ENCODE measurements around the gene DNAJC24.
A peak's percentile ranks its signal among the peaks of the same experiment; 100 is the strongest.

DNAJC24 gene

DNA sequence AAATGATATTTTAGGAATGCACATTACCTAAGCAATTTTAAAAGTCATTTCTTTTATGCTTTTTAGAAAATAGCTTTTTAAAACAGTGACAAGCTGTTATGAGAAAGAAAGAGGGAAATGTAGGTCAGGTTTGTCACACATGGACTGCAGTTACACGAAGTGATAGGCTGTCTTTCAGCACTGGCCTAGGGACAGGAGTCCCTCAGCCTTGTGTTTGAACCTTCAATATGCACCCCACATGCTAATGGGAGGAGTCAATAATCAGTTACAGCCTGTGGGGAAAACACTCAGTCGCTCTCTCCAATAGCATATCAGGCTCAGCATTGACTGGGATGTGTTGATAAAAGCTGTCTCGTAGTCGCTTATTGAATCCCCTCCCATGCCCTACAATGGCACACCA is 45.8 kb downstream of the DNAJC24 start:
- DNase-seq = no peak

DNA sequence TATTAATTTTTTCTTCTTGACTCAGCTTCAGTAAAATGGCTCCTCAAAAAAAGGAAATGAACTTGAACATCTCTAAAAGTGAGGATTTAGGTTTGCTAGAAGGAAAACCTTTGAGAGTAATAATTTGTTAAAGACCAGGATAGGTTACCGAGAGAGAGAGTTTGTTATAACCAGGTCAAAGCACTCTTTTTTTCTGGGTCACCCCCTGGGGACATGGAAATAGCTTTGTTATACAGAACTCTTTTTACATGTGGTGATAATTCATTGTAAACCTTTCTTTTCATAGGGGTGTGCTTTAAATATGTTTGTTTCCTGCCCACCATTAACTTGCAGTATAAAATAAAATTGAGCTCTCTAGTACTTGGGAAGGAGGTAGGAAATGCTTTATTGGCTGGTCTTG is 47.7 kb downstream of the DNAJC24 start:
- DNase-seq = no peak

DNA sequence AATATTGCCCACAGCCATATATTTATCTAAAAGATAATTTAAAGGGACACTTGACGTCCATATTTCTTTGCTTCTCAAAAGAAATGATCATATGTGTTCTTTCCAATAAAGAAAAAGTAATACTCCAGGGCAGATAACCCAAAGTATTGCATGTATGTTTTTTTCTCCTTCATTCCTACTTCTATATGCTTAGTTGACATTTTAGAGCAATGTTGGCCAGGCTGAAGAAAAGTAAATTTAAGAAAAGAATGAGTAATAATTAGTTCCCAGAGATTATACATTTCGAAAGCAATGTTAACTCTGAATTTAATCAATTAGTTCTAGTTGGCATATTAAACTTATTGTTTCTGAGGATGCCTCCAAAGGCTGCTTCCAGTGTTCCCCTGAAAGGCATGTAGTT is 48.2 kb downstream of the DNAJC24 start:
- DNase-seq = no peak

DNA sequence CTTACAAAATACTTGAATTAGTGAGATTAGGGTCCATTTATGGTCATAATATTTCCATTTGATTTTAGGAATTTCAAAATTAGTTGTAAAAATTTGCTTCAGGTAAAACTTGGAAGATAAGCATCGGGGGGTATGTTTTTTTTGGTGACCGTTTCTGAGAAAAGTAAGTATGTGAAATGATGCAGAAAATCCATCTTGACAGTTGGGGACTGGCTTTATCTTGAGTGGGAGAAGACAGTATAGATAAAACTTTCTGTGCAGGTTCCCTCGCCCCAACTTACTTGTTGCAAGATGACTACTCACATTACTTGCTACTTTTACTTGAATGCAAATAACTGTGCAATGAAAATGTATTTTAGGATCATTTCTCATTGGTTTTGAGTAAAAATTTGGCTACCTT is 49.5 kb downstream of the DNAJC24 start:
- no peak for DNase-seq

DNA sequence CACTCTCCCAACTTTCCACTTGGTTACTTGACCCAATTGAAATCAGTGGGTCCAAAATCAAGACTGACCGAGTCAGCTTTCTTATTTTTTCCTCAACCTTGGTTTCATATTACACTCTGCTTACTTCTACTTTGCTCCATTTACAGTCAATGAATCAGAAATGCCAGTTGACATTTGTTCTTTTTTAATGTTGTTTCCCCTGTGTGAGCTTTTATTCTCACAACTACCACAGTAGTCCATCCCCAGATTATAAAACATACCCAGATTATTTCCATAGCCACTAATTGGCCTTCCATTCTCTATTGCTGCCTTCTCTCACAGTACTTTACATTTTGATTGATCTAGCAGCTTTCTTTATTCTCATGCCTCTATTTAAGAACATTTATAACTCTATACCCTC is 50.0 kb downstream of the DNAJC24 start:
- DNase-seq = no peak

DNA sequence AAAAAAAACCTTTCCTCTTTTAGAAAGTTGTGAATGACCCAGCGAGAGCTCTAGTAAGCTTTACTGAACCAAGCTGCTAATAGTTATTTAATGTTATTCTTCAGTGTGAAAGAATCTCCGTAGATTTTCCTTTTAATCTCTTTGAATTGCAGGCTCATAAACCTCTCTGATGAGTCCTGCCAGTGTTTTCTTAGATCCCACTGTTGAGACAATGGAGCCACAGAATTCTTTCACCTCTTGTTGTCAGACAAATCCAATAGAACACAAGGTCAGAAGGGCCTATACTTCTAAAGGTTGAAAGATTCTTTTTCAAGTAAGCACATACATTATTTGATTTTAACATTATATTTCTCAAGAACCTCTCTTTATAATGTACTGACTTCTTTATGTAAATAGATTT is 52.2 kb downstream of the DNAJC24 start:
- no peak for DNase-seq

DNA sequence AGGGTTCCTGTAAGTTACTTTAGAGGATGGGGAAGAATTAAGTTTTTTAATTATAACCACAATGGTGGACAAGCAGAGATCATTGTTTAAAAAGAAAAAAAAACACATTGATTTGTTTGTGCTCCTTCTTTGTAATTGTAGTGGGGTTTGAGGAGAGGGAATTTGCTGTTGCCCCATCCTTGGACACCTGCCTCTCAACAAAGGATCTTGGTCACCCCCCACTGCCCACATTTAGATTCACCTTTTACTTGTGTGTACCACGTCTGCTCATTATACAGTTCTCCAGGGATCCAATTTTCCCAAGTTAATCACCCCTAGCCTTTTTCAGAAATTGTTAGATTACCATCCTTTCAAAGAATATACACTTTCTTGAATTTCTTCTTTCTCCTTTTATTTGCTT is 53.0 kb downstream of the DNAJC24 start:
- DNase-seq = no peak

DNA sequence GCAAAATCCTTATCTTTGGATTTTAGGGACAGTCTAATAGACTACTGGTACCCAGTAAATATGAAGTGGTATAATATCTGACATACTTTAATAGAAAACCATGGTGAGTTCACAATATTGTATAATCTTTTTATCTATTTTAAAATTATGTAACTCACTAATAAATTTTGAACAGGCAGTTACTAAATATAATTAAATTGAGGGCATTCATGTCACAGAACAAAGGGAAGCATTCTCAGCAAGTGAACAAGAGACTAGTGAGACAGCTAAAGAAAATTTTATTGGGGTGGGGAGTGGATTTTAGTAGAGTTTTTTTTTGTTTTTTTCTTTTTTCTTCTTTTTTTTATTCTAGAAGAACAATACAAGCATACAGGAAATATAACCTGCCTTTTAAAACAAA is 55.0 kb downstream of the DNAJC24 start:
- DNase-seq = no peak

DNA sequence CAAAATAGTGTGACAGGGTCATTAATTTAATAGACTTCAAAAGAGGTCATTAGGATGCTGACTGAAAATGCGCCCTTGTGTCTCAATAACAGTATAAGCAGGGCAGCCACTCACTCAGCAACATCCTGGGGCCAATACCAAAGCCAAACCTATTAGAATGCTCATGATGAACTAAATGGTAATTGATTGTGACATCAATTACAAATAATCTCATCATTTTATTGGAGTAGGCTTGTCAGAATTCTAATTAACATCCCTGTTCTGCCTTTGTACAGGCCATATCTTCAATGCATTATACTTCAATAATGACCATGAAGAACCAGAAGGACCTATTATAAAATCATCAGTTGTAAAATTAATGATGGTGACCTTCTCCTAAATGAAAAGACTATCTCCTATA is 64.2 kb downstream of the DNAJC24 start:
- DNase-seq = no peak

DNA sequence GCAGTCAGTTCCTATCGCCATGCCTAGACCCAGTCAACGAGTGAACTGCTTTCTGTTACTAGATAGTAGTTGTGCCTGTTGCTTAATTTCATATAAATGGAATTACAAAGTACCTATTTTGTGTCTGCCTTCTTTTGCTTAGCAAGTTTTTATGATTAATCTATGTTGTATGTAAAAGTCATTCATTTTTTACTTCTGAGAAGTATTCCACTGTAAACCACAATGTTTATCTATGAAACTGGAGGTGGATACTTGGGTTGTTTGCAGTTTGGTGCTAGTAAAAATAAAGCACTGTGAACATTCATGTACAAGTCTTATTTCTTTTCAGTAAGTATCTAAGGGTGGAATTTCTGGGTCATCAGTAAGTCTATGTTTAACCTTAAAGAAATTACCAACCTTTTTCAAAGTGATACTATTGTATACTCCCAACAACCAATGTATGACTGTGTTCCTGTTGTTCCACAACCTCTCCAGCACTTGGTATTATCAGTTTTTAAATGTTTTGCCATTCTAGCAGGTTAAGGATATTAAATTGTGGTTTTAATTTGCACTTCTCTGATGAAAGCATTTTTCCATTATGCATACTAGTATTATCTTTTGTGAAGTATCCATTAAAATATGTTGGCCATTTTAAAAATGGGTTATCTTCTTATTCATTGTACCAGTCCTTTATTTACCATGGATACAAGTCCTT is 68.2 kb downstream of the DNAJC24 start:
- DNase-seq = peak; percentile 83

DNA sequence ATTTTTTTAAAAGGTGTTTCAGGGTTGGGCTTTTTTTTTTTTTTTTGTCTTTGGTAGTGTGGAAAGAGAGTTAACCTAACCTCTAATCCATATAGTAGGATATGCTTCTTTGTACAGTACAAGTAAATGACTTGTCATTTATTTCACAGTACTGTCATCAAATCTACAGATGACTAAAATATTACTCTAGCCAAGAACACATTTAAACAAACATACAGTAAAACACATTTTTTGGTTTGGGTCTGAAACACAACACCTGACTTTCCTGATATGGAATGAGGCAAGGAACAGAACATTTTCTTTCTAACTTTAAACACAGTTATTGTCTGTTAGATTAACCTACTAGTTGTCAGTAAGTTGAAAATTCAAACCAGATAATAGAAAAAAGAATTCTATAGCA is 71.6 kb downstream of the DNAJC24 start:
- no peak for DNase-seq

DNA sequence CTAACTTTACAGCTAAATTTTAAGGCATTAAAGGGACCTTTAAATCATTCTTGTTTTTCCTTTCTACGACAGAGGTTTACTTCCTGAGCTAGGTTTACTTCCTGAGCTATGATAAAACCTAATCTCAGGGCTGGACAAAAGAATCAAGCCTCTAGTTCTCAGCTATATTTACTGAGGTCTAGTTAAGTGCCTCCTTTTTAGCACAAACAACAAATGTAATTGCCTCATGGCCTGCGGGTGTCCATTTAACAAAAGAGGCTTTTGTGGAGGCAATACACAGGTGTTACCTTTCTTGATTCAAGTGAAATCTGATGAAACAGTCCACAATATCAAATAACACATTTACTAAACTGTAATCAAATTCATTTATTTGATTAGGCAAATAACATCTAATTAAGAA is 72.4 kb downstream of the DNAJC24 start:
- DNase-seq = no peak

DNA sequence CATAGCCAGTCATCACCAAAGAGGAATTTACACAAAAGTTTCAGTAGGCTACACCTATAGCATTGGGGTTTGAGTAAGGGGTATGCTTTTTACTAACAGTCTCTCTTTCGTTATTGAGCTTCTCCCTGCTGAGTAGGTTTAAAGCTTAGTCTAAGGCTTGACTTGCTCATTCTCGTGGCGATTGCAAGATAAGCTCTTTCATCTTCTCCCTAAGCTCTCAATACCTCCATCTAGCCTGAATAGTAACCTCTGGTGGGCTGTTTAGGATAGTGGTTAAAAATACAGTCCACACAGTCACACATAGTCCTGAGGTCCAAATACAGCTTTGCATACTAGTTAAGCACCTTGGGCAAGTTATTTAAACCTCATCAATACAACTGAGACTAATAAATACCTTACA is 74.1 kb downstream of the DNAJC24 start:
- no peak for DNase-seq

DNA sequence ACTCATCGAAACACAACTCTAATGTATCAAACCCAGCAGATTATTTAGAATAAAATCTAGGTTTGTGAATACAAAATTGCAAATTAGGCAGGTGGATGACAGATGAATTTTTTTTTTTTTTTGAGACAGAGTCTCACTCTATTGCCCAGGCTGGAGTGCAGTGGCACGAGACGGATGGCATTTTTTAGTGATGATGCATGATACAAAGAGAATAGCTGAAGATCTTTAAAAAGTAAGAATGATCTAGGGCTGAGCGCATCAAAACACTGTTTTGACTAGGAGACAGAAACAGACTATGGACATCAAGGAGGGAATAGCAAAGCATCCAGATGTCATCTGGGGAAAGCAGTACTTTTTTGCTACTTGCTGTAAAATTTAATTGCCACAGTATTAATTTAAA is 76.0 kb downstream of the DNAJC24 start:
- peak; percentile 25 for DNase-seq

DNA sequence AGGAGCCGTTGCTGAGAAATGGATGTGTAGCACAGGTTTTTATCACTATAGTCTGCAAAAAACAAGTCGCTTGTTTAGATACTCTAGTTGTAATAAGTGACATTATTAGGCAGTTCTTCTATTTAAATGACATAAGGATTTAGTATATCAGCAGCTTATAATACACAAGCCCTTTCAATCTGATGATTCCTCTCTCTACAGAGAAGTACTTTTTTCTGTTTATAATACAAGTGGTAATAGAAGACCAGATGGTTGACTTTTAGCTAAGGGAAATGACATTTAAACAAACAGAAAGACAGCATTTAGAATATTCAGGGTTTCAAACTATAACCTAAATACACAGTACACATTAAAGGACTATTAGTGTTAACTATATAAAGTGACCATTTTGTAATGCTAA is 79.4 kb downstream of the DNAJC24 start:
- DNase-seq = no peak

DNA sequence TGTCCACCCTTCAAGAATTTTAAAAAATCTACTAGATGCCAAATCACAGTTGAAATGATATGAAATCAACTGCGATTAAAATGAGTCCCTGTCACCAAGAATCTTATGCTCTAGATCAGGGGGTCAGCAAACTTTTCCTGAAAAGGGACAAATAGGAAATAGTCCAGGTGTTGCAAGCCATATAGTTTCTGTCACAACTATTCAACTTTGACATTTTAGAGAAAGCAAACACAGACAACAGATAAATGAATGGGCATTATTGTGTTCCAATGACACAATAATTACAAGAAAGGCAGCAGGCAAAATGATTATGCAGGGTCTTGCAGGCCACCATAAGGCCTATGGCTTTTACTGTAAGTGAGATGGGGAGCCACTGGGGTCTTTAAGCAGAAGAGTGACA is 81.2 kb downstream of the DNAJC24 start:
- DNase-seq = no peak

DNA sequence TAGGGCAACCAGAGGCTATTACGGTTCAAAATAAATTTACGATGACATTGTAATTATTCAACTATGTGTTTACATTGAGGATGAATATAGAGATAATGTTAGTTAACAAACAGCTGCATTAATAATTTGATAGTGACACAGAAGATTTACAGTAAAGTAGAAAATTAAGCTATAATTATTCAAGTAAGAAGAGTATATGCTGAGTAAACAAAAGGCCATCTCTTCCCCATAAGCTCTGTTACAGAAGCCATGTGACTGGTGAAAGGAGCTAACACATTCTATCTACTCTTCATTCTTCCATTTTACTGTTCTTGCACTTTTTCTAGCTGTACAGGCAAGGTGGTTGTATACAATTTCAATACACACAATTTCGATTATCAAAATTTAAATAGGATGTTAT is 85.5 kb downstream of the DNAJC24 start:
- no peak for DNase-seq

DNA sequence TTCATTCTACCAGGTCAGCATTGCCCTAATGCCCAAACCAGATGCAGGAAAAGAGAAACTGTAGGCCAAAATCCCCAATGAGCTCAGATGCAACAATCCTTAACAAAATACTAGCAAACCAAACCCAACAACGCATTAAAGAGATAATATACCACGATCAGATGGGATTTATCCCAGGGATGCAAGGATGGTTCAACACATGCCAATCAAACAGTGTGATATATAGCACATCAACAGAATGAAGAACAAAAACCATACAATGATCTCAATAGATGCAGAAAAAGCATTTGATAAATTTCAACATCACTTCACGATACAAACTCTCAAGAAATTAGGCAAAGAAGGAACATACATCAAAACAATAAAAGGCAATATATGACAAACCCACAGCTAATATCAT is 94.8 kb downstream of the DNAJC24 start:
- no peak for DNase-seq

DNA sequence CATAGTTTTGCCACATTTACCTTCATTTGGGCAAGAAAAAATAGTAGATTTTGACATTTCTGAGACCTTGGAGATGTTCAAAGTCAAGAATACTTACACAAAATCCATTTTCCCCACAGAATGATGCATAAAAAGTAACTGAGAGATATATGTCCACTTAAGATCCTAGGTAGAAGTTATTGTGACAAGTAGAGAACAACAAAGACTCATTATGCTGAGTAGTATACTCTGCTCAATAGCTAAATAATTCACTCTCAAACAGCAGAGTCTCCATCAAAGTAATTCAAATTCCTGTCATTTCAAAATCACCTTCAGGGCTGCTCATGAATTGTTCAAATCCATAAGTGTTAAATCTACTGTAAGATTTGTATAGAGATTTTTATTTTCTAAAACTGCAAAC is 104.4 kb downstream of the DNAJC24 start:
- no peak for DNase-seq

DNA sequence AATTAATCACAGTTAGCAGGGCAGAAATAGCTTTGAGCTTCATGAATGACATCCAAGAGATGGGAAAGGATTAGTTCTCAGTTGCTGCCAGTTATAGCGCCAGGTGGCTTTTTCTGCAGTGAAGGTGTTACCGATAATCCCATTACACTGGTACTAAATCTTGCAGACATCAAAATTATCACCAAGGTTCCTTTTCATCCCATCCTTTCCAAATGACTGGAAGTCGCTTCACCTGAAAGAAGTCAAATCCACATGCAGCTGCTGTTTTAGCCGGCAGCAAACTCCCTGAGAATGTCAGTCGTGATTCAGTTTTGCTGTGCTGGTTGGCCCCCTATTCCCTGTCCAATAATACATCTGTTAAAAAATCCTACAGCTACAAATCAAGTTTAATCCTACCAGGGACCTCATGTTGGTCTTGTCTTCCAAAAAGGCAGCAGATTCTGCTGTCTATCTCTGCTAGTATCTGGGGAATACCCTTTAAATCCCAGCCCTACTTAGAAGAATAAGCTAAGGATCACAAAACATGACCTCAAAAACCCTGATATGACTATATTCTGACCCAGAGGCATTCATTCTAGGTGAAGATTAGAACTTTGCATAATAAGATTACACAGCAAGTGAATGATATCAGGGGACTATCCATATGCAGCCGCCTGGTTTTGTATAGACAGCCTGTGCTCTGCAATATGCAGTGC is 108.0 kb downstream of the DNAJC24 start:
- DNase-seq = no peak

DNA sequence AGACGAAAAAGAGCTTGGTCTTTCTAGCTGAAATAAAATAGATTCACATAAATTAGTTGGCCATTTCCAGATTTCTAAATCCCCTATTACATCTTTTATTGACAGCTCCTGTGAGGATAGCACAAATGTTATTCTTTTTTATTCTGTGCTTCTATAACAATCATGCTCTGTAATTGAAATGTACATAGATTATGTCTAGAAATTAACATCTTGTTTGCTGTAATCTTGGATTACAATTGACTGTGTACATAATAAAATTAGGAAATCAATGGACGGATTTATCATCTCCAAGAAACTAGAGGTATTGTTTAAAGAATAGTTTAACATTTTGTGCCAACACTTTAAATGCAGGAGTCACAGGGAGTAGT is 108.5 kb downstream of the DNAJC24 start:
- no peak for DNase-seq

DNA sequence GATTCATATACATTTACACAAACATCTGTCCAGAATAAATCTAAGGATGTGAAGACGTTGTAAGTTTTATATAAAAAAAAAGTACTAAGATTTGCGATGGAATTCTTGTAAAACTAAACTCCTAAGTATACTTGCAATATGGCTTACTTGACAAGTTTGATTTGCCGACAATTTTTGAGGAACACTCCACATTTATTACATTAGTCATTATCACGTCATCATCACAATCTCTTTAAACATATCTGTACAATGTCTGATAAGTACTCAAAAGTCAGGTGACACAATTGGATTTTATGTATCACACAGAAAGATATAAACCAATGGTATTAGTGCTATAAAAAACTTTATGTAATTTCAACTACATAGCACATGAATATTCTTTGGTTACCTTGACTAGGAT is 109.4 kb downstream of the DNAJC24 start:
- no peak for DNase-seq

DNA sequence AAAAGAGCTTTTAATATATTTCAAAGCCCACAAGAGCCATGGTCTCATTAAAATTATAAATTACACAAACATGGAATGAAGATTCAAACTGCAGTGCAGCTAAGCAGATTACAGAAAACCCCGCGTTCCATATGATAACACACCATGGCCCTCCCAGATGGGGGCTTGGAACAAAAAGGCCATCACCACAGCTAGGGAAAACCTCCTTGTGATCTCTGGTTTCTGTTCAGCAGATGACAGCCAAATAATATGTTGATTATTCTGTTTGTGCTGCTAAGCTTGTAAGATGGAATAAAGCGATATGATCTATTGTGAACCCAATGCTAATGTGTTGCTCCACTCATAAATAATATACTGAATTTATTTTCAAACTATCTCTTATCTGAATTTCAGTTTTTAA is 111.3 kb downstream of the DNAJC24 start:
- DNase-seq = no peak
